HEK293T (cell line): ENCODE measurements around the gene FMO1.

ENCODE experiments used
- ARNT ChIP-seq: fragments of 450-650 bp; IDR thresholded peaks from 2 replicates; pipeline ENCODE4 v1.6.1; 2017; ENCODE audit warnings: mild to moderate bottlenecking
- BHLHE40 ChIP-seq: fragments of 450-650 bp; IDR thresholded peaks from 2 replicates; pipeline ENCODE4 v1.6.1; 2016; ENCODE audit warnings: mild to moderate bottlenecking, moderate library complexity, borderline replicate concordance
- FOXA1 ChIP-seq: fragments of 450-650 bp; IDR thresholded peaks from 2 replicates; pipeline ENCODE4 v1.6.1; 2016; ENCODE audit warnings: mild to moderate bottlenecking
- FOXK2 ChIP-seq: fragments of 450-650 bp; IDR thresholded peaks from 2 replicates; pipeline ENCODE4 v1.6.1; 2016; ENCODE audit warnings: mild to moderate bottlenecking
- FOXM1 ChIP-seq: fragments of 450-650 bp; IDR thresholded peaks from 2 replicates; pipeline ENCODE4 v1.6.1; 2017; ENCODE audit warnings: mild to moderate bottlenecking, borderline replicate concordance
- LEF1 ChIP-seq: fragments of 450-650 bp; IDR thresholded peaks from 2 replicates; pipeline ENCODE4 v1.6.1; 2017; ENCODE audit warnings: mild to moderate bottlenecking, borderline replicate concordance
- NFRKB ChIP-seq: fragments of 450-650 bp; IDR thresholded peaks from 2 replicates; pipeline ENCODE4 v1.6.1; 2016; ENCODE audit warnings: mild to moderate bottlenecking, moderate library complexity
- SP1 ChIP-seq: fragments of 450-650 bp; IDR thresholded peaks from 2 replicates; pipeline ENCODE4 v1.6.1; 2017
- SUZ12 ChIP-seq: fragments of 450-650 bp; IDR thresholded peaks from 2 replicates; pipeline ENCODE4 v1.6.1; 2016; ENCODE audit warnings: mild to moderate bottlenecking
- TARDBP ChIP-seq: fragments of 450-650 bp; IDR thresholded peaks from 2 replicates; pipeline ENCODE4 v1.6.1; 2016
- ZNF384 ChIP-seq: fragments of 450-650 bp; IDR thresholded peaks from 2 replicates; pipeline ENCODE4 v1.6.1; 2016

DNA sequence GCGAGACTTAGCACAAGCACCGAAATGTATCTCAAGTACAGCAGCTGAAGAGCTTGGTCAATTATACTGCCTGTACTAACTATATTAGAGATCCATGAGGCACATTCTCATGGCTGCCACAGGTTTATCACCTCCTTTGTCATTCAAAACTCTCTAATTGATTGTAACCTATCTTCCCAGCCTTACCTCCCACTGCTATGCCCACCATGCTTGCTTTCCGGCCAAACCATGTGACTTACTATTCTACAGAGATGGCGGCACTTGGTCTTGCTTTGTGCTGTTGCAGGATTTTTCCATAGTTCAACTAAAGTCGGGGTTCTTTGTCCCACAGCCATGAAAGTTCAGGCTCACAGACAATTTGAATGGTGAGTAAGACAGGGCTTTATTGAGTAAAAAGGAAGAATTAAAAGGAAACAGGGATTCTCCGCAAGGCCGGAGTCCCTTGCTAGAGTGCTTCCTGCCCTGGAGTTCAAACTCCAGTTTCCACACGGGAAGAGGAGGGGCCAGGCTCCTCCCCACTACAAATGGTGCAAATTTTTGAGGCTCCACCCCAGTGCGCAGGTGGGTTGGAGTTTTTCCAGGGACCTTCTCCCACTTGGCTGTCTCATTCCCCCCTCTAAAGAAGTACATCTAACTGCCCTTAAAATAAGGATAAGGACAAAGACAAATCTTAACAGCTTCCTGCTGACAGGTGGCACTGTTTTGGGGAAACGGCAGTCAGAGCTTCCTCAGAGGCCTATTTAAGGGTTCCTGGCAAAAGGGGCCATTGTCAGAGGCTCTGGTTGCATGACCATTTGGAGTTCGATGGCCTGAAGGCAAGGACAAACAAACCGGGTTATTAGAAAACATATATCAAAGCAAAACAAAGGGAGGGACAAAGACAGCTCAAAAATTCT is 34.5 kb upstream of the FMO1 start:
- TF ChIP-seq FOXK2 = no peak
- TF ChIP-seq SP1 = no peak
- no peak for TF ChIP-seq ARNT
- no peak for TF ChIP-seq ZNF384
- TF ChIP-seq TARDBP = no peak
- no peak for TF ChIP-seq BHLHE40
- no peak for TF ChIP-seq FOXA1
- no peak for TF ChIP-seq NFRKB
- no peak for TF ChIP-seq FOXM1
- no peak for TF ChIP-seq LEF1
- TF ChIP-seq SUZ12 = no peak
